Gastroesophageal sphincter (tissue), 4 donors: Measurements from ENCODE around the gene TMEM86A. TPM values are rescaled to one million over a fixed set of nuclear protein-coding genes. Genes with fewer than 3 reads are reported as not detected.

Source experiments
- ATAC-seq: fragments of 150-250 bp; one replicate; pipeline ENCODE4 v1.9.1; 2016; ENCODE audit warnings: mild to moderate bottlenecking, moderate library complexity
- H3K27ac ChIP-seq, 4 donors: fragments of 200-600 bp; sonication (generic) in 3 of 4; 1 replicate in 3 of 4; 2 replicates in 1 of 4; pipeline ENCODE4 v1.5.1; 2016 to 2019
- H3K27me3 ChIP-seq: fragments of 200-600 bp; sonication (generic); one replicate; pipeline ENCODE4 v1.5.1; 2019
- H3K36me3 ChIP-seq, 2 donors: fragments of 200-600 bp; sonication (generic); one replicate each; pipeline ENCODE4 v1.5.1; 2019; ENCODE audit warnings: control low read depth in 1 of 2
- H3K4me1 ChIP-seq, 3 donors: fragments of 200-600 bp; sonication (generic); 1 replicate in 2 of 3; 2 replicates in 1 of 3; pipeline ENCODE4 v1.5.1; 2016 to 2019; ENCODE audit warnings: control low read depth in 2 of 3
- H3K4me3 ChIP-seq, 2 donors: fragments of 200-600 bp; sonication (generic); one replicate each; pipeline ENCODE4 v1.5.1; 2019; ENCODE audit warnings: mild to moderate bottlenecking in 1 of 2, moderate library complexity in 1 of 2
- H3K9me3 ChIP-seq, 3 donors: fragments of 200-600 bp; sonication (generic); one replicate each; pipeline ENCODE4 v1.5.1; 2017 to 2019; ENCODE audit warnings: control low read depth in 2 of 3
- CTCF ChIP-seq, 4 experiments: fragments of 200-600 bp in 2 of 4; fragments of 450-650 bp in 2 of 4; sonication (generic) in 1 of 4; IDR thresholded peaks; one replicate each; pipeline ENCODE4 v1.5.1; 2017 to 2019; ENCODE audit warnings: antibody characterized with exemption in 4 of 4, mild to moderate bottlenecking in 2 of 4, moderate library complexity in 2 of 4
- EP300 ChIP-seq: sonication (generic); formaldehyde crosslinking; IDR thresholded peaks from one replicate; pipeline ENCODE4 v1.6.1; 2017; ENCODE audit warnings: antibody characterized with exemption, mild to moderate bottlenecking
- POLR2A ChIP-seq, 2 donors: fragments of 450-650 bp; IDR thresholded peaks; one replicate each; pipeline ENCODE4 v1.6.1; 2017; ENCODE audit warnings: antibody characterized with exemption in 2 of 2, mild to moderate bottlenecking in 2 of 2, moderate library complexity in 1 of 2
- POLR2AphosphoS5 ChIP-seq: sonication (generic); formaldehyde crosslinking; IDR thresholded peaks from one replicate; pipeline ENCODE4 v1.6.1; 2017; ENCODE audit warnings: antibody characterized with exemption
- whole genome bisulfite sequencing, 2 donors: methylation state at CpG; one replicate each; pipeline ENCODE4 v1.1.5; 2018; ENCODE audit warnings: low coverage in 1 of 2; 5-methylcytosine and 5-hydroxymethylcytosine counted together
- total RNA-seq, 4 donors: library from RNA; depleted of rRNA; stranded (reverse); fragments of >200 nt; gene quantifications; one replicate each; pipeline ENCODE4 v1.1.0, GENCODE V29; 2016

Gene TMEM86A
- total RNA-seq, 4 donors from 2014 or later: 2.6 to 5.5 (median 3.1) TPM

- Histone ChIP-seq H3K27ac (no peak overlapping the region), H3K4me3 (no peak overlapping the region), H3K36me3 (no peaks in the 10 kb centered on the region), H3K9me3 (no peaks in the 10 kb centered on the region), H3K4me1 (peaks cover 0 to 15% (median under 1%) of the 10 kb centered on the region in 3 donors), H3K27me3 (no peaks in the 10 kb centered on the region)
- 47 to 80% methylated on average over 3 to 5 of the region's 5 CpGs for WGBS, 2 donors
- ATAC-seq: no peak
- TF ChIP-seq CTCF (IDR thresholded peaks at IDR 0.05) (no peak), POLR2A (IDR thresholded peaks at IDR 0.05) (no peak), EP300 (no peak), POLR2AphosphoS5 (no peak)
Measured at GRCh38 chr11:18710545-18710944, 12.0 kb downstream of the TMEM86A start.

- ATAC-seq: no peak
- Histone ChIP-seq H3K9me3 (no peaks in the 10 kb centered on the region), H3K27ac (no peak overlapping the region), H3K4me1 (no peaks in the 10 kb centered on the region), H3K27me3 (no peaks in the 10 kb centered on the region), H3K4me3 (no peak overlapping the region), H3K36me3 (no peaks in the 10 kb centered on the region)
- no peak for TF ChIP-seq CTCF (IDR thresholded peaks at IDR 0.05)
- TF ChIP-seq POLR2A (IDR thresholded peaks at IDR 0.05): no peak
- TF ChIP-seq POLR2AphosphoS5: no peak
- no peak for TF ChIP-seq EP300
- 71 to 87% methylated on average over 3 to 4 of the region's 26 CpGs for WGBS, 2 donors
Measured at GRCh38 chr11:18713646-18714442, 15.3 kb downstream of the TMEM86A start.

GRCh38 chr11:18714443-18714780 lies 15.8 kb downstream of the TMEM86A start:
- ATAC-seq: no peak
- H3K9me3 ChIP-seq: no peaks in the 10 kb centered on the region
- H3K4me3 ChIP-seq: no peak overlapping the region
- H3K27ac ChIP-seq: no peak overlapping the region
- TF ChIP-seq POLR2AphosphoS5: no peak
- TF ChIP-seq EP300: no peak
- no peak for TF ChIP-seq CTCF (IDR thresholded peaks at IDR 0.05)
- TF ChIP-seq POLR2A (IDR thresholded peaks at IDR 0.05): no peak
- no peaks in the 10 kb centered on the region for H3K27me3 ChIP-seq
- H3K4me1 ChIP-seq: no peaks in the 10 kb centered on the region
- 80% methylated on average over 1 of the region's 10 CpGs; no CpG with 5 or more reads in 1 of the 2 donors for WGBS, 2 donors
- no peaks in the 10 kb centered on the region for H3K36me3 ChIP-seq

GRCh38 chr11:18715476-18715875 lies 16.9 kb downstream of the TMEM86A start:
- H3K4me3 ChIP-seq: no peak overlapping the region
- no peak for ATAC-seq
- peaks cover 0 to 3% (median 0%) of the 10 kb centered on the region in 3 donors for H3K4me1 ChIP-seq
- no peaks in the 10 kb centered on the region for H3K36me3 ChIP-seq
- no peaks in the 10 kb centered on the region for H3K9me3 ChIP-seq
- H3K27me3 ChIP-seq: no peaks in the 10 kb centered on the region
- H3K27ac ChIP-seq: no peak overlapping the region
- TF ChIP-seq POLR2AphosphoS5: no peak
- no peak for TF ChIP-seq POLR2A (IDR thresholded peaks at IDR 0.05)
- TF ChIP-seq EP300: no peak
- no peak for TF ChIP-seq CTCF (IDR thresholded peaks at IDR 0.05)
- 92 to 93% methylated on average over 2 to 5 of the region's 7 CpGs for WGBS, 2 donors
